ENCODE measurements around the gene CCDC30. TPM values are rescaled to one million over a fixed set of nuclear protein-coding genes. Genes with fewer than 3 reads are reported as not detected.

The CCDC30 gene
- total RNA-seq, 2 donors from 2014 or later = 3.0 to 4.9 TPM

GRCh38 chr1:42424201-42424600, 38.9 kb upstream of the CCDC30 start:
- no peak for ATAC-seq (ENCODE audit: insufficient number of reproducible peaks, low FRiP score, low read depth)
- H3K36me3 ChIP-seq = no peaks in the 10 kb centered on the region
- DNase-seq (ENCODE audit: low spot score) = no peak
- H3K9me3 ChIP-seq = no peaks in the 10 kb centered on the region
- H3K4me1 ChIP-seq (ENCODE audit: control insufficient read depth in 1 of 2, low read depth in 2 of 2) = no peaks in the 10 kb centered on the region
- no peak overlapping the region for H3K4me3 ChIP-seq
- H3K27ac ChIP-seq = no peak overlapping the region
- no peaks in the 10 kb centered on the region for H3K27me3 ChIP-seq (replicated peaks; ENCODE audit: insufficient read depth)
- no peak for TF ChIP-seq CTCF (IDR thresholded peaks at IDR 0.05)

GRCh38 chr1:42427240-42427639, 35.8 kb upstream of the CCDC30 start:
- DNase-seq (ENCODE audit: low spot score) = no peak
- no peak for ATAC-seq (ENCODE audit: insufficient number of reproducible peaks, low FRiP score, low read depth)
- Histone ChIP-seq H3K4me3 (no peak overlapping the region), H3K9me3 (no peaks in the 10 kb centered on the region), H3K4me1 (ENCODE audit: control insufficient read depth in 1 of 2, low read depth in 2 of 2) (no peaks in the 10 kb centered on the region), H3K36me3 (no peaks in the 10 kb centered on the region), H3K27me3 (replicated peaks; ENCODE audit: insufficient read depth) (no peaks in the 10 kb centered on the region), H3K27ac (no peak overlapping the region)
- TF ChIP-seq CTCF (IDR thresholded peaks at IDR 0.05) = no peak

- Histone ChIP-seq H3K27me3 (replicated peaks; ENCODE audit: insufficient read depth) (no peaks in the 10 kb centered on the region), H3K4me1 (ENCODE audit: control insufficient read depth in 1 of 2, low read depth in 2 of 2) (no peaks in the 10 kb centered on the region), H3K27ac (no peak overlapping the region), H3K36me3 (no peaks in the 10 kb centered on the region), H3K9me3 (no peaks in the 10 kb centered on the region), H3K4me3 (no peak overlapping the region)
- ATAC-seq (ENCODE audit: insufficient number of reproducible peaks, low FRiP score, low read depth) (no peak), DNase-seq (ENCODE audit: low spot score) (no peak)
- no peak for TF ChIP-seq CTCF (IDR thresholded peaks at IDR 0.05)
Measured at GRCh38 chr1:42429603-42430002, 33.5 kb upstream of the CCDC30 start.

GRCh38 chr1:42430286-42431135, 32.6 kb upstream of the CCDC30 start:
- DNase-seq (ENCODE audit: low spot score) (no peak), ATAC-seq (ENCODE audit: insufficient number of reproducible peaks, low FRiP score, low read depth) (no peak)
- Histone ChIP-seq H3K4me3 (no peak overlapping the region), H3K27me3 (replicated peaks; ENCODE audit: insufficient read depth) (no peaks in the 10 kb centered on the region), H3K4me1 (ENCODE audit: control insufficient read depth in 1 of 2, low read depth in 2 of 2) (no peaks in the 10 kb centered on the region), H3K9me3 (no peaks in the 10 kb centered on the region), H3K36me3 (no peaks in the 10 kb centered on the region), H3K27ac (no peak overlapping the region)
- no peak for TF ChIP-seq CTCF (IDR thresholded peaks at IDR 0.05)

- Histone ChIP-seq H3K9me3 (no peaks in the 10 kb centered on the region), H3K27me3 (replicated peaks; ENCODE audit: insufficient read depth) (no peaks in the 10 kb centered on the region), H3K27ac (no peak overlapping the region), H3K4me1 (ENCODE audit: control insufficient read depth in 1 of 2, low read depth in 2 of 2) (no peaks in the 10 kb centered on the region), H3K36me3 (no peaks in the 10 kb centered on the region), H3K4me3 (no peak overlapping the region)
- DNase-seq (ENCODE audit: low spot score) (no peak), ATAC-seq (ENCODE audit: insufficient number of reproducible peaks, low FRiP score, low read depth) (no peak)
- no peak for TF ChIP-seq CTCF (IDR thresholded peaks at IDR 0.05)
Measured at GRCh38 chr1:42431514-42431913, 31.6 kb upstream of the CCDC30 start.
